Stimulated activated CD8-positive, alpha-beta memory T cell treated with anti-CD3 and anti-CD28 coated beads, Interleukin-12 subunit alpha, Interleukin-12 subunit beta, amount 100 ng/mL, for 1 hour (primary cell): ENCODE measurements around the gene ACE.

Experiments
- DNase-seq: peaks from one replicate; pipeline ENCODE4 v3.0.0-alpha.2; 2020; ENCODE audit warnings: low read depth

Gene ACE

DNA sequence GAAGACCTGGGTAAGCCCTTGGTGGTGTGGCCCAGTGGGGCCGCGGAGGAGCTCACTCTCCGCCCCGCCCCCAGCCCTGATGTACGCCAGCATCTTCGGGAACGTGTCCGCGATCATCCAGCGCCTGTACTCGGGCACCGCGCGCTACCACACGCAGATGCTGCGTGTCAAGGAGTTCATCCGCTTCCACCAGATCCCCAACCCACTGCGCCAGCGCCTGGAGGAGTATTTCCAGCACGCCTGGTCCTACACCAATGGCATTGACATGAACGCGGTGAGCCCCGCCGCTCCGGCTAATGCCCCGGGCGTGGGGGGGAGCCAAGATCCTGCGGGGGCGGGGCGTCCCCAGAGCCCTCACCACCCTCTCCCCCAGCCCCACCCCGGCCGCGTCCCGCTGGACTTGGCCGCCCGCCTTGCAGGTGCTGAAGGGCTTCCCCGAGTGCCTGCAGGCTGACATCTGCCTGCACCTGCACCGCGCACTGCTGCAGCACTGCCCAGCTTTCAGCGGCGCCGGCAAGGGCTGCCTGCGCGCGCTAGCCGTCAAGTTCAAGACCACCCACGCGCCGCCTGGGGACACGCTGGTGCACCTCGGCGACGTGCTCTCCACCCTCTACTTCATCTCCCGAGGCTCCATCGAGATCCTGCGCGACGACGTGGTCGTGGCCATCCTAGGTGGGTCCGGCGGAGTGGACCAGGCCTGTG lies 61.3 kb downstream of the ACE start:
- DNase-seq = no peak

DNA sequence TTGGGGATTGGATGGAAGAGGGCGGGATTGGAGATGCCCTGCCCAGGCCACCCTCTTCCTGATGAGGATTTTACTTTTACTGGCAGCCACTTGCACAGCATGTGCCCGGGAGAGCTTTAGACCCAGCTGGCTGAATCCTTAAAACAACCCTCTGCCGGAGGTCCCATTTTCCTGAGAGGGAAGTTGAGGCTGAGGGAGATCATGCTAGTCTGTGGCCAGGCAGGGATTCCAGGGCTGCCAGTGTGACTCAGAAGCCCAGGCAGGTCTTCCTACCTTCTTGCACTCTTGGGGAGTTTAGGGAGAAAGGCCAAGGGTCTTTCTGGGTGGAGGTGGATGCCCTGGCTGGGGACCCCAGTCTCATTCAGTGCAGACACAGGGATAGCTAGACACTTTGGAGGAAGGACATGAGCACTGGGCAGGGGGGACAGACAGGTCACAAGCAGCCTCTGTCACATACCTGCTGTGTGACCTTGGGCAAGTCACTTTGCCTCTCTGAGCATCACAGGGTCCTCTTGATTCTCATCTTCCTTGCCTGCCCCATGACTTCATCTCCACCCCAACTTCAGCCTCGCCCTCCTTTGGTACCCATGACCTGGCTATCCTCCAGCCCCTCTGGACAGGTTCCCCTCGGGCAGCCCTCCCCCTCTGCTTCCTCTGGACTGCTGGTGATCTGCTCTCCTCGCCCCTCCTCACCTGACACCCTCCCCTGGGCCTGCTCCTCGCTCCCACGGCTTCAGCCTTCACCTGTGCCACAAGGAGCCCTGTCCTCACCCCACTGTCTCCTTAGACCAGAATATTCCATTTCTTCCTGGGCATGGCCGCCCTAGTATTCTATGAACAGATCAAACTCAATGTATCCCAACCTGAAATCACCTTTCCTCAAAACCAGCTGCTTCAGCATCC lies 62.1 kb downstream of the ACE start:
- no peak for DNase-seq

DNA sequence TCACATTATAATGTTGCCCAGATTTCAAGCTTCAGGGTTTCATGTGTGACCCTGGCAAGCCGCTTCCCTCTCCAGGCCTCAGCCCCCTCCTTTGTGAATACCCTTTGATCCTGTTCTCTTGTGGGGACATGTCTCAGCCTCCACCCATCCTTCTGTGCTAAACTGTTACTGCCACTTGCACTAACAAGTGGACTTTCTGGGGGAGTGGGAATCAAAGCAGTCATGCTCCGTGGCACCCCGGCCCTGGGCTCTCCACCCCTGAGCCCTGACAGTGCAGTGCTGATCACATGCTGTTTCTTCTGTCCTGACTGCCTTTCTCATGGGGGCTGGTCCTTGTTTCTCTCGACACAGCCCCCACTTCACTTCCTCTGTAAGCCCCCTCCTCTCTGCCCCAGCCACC lies 63.7 kb downstream of the ACE start:
- no peak for DNase-seq

DNA sequence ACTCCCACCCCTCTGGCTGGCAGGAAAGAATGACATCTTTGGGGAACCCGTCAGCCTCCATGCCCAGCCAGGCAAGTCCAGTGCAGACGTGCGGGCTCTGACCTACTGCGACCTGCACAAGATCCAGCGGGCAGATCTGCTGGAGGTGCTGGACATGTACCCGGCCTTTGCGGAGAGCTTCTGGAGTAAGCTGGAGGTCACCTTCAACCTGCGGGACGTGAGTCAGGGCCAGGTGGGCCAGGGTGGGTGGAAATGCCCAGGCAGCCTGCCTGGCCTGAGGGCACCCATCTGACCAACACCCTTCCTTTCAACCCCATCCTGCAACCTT lies 65.3 kb downstream of the ACE start:
- DNase-seq = no peak

DNA sequence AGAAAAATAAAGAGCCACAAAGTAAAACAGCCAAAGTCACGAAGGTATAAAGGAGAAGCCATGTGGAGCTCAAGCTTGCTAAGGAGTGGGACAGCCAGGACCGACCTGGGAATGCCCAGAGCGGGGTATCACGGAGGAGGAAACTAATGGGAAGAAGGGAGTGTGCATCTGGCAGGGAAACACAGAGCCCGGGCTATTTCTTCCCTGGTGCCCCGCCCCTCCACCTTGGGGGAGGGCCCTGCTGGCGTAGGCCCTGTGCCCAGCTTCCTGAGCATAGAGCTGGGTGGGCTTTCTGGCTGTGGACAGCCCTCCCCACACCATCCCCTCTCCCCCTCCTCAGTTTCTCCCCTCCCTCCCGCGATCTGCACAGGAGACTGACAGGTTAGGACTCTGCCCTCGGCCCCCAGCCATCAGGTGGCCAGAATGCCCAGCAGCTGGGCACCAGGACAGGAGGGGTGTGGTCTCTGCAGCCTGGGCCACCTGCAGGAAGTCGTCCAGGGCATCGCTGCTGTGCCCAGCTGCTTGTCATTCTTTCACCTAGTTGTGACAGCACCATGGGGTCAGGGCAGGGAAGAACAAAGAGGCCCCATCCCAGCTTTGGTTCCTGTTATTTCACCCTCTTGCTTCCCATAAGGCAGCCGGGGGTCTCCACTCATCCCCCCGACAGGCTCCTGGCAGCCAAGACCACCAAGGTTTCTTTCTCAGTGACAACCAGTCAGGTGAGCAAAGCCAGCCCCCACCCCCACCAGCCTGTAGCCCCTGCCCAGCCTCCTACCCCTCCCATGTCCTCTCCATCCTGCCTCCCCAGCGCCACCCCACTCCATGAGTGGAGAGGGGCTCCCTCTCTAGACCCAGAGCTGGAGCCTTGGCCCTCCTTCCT lies 66.3 kb downstream of the ACE start:
- no peak for DNase-seq

DNA sequence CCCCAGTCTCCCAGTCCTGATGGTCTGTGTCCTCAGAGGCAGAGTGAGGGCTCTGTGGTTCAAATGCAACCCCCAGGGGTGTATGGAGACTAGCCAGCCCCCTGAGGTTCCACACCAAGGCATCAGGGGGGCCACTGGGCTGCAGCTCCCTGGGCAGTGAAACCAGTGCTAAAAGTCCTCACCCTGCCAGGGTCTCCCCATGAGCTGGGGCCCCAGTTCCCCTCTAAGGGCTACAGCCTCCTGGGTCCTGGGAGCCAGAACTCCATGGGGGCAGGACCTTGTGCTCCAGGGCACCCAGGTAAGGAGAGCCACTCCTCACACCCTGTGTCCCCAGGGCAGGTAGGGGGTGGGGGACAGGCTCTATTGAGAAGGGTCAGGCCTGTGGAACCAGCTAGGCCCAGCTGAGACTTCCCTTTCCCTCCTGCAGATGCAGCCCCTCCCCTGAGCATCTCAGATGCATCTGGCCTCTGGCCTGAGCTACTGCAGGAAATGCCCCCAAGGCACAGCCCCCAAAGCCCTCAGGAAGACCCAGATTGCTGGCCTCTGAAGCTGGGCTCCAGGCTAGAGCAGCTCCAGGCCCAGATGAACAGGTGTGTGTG lies 67.1 kb downstream of the ACE start:
- DNase-seq = no peak

DNA sequence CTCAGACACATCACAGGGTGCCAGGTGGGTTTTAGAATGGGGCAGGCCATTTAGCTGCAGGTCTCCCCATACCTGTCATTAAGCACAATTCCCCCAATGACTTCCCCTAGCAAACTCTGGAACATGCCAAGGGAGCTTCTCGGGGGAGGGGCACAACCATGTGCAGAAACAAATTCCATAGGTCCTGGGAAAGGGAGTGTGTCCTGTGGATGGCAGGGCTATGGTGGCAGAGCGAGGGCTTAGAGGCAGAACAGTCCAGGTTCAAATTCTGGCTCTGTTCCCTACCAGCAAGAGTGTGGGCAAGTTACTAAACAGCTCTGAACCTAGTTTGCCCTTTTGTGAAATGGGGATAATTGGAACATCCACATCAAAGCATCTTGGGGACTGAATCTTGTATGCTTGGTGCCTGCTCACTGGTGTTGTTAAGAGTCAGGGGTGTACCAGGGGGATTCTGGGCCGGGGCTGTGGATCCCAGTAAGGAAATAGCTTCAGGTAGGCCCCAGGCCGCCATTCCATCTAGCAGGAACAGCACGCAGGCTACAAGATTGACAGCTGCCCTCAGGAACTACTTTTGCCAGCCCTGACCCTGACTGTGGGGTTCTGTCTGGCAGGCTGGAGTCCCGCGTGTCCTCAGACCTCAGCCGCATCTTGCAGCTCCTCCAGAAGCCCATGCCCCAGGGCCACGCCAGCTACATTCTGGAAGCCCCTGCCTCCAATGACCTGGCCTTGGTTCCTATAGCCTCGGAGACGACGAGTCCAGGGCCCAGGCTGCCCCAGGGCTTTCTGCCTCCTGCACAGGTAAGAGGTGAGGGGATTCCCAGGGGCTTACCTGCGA lies 67.8 kb downstream of the ACE start:
- no peak for DNase-seq

DNA sequence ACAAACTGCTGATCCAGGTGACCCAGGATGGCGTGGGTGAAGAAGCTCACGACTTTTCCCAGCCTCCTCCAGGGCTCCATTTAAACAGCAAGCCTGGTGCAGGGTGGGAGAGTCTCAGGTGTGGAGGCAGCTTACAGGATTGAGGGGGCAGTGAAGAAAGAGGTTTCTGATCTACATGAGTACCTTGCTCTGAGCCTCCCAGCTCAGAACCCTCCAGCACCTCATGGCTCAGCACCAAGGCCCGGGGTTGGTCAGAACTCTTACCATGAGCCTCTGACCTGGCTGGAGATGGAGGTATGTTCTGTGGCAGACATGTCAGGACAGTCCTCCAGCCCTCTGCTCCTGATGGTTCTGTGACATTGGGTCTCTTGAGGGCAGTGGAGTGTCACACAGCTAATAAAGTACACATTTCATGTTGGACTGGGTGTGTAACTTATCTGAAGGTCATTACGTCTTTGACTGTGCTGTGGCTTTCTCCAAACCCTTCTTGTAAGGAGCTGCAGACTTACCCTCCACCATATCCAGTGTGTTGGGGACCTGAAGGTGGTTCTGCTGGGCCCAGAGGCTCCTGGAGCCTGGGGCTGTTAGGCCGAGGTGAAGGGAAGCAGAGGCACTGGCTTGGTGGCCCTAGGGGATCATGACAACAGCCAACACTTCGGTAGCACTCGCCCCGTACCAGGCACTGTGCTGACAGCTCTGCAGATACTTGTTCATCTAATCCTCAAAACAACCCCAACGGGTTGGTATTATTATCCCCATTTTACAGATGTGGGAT lies 69.6 kb downstream of the ACE start:
- DNase-seq = no peak

DNA sequence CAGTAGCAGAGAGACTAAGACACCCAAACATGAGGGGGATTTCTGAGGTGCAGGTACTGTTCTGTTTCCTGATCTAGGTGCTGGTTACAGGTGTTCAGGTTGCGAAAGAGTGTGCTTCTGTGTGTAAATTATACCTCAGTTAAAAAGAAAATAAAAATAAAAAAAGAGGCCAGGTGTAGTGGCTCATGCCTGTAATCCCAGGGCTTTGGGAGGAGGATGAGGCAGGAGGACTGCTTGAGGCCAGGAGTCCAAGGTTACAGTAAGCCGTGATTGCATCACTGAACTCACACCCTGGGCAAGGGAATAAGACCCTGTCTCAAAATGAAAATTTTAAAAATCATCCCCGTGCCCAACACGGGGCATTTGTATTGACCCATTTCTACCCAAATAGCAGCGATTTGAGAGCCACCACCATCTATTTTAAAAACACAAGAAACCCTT lies 70.2 kb downstream of the ACE start:
- DNase-seq = no peak
